K562 (cell line): ENCODE data around the gene DBH. TPM values are rescaled to one million over a fixed set of nuclear protein-coding genes. Genes with fewer than 3 reads are reported as not detected.
"Not testable (repeated sequence)": the region's sequence is repeated elsewhere in the genome, so short reads cannot be mapped to it uniquely, and the experiment has no call there.

ENCODE experiments used
- ATAC-seq: fragments of 200-7000 bp; cut with Tn5 transposase; 3 replicates; pipeline ENCODE4 v1.9.1; 2020; ENCODE audit warnings: moderate library complexity
- BruUV-seq: library from RNA; stranded (reverse); fragments of 400-500 nt; replicated peaks from 2 replicates; lab custom pipeline; 2021; lab: Mats Ljungman, UMichigan
- CTCF ChIA-PET: fragments of 300-600 bp; formaldehyde crosslinking; extraction: SDS; loops from one replicate; lab custom pipeline; 2021; ENCODE audit warnings: low intra/inter-chr PET ratio; lab: Yijun Ruan, JAX
- POLR2A ChIA-PET: fragments of 300-600, 350-650 bp; sonication (Branson Sonifier 250); formaldehyde crosslinking; extraction: SDS; loops from one replicate; lab custom pipeline; 2021; ENCODE audit warnings: antibody characterized with exemption, inconsistent platforms; lab: Yijun Ruan, JAX
- DNase-seq, 4 experiments: peaks; one replicate each; pipeline versions ENCODE4 v3.0.0 to v3.0.0-alpha.2; 2011 to 2018; ENCODE audit warnings: low spot score in 3 of 4, mixed read lengths in 3 of 4; ENCODE audit errors: extremely low read depth in 1 of 4
- FAIRE-seq: peaks from 2 replicates; lab custom pipeline; 2011; peaks lifted over from hg19 to GRCh38; lab: Jason Lieb, UNC
- H2AFZ ChIP-seq: 2 replicates; pipeline ENCODE4 v1.6.0; 2011; ENCODE audit warnings: low read depth, low read length, control low read depth, inconsistent platforms
- H3K27ac ChIP-seq: fragments of 200-600 bp; 3 replicates; pipeline ENCODE4 v1.8.0; 2011; ENCODE audit warnings: low read depth, mild to moderate bottlenecking, control low read depth, inconsistent platforms, low read length, moderate library complexity, mixed read lengths; ENCODE audit errors: extremely low read depth
- H3K27me3 ChIP-seq, 2 experiments: fragments of 300-600 bp in 1 of 2; 2 replicates in 1 of 2; 3 replicates in 1 of 2; pipeline versions ENCODE4 v1.6.0 to v1.8.0; 2011; ENCODE audit warnings: inconsistent platforms in 2 of 2, low read length in 2 of 2, mild to moderate bottlenecking in 1 of 2, mixed read lengths in 1 of 2, moderate library complexity in 1 of 2; ENCODE audit not compliant: control insufficient read depth in 2 of 2, insufficient read depth in 2 of 2
- H3K36me3 ChIP-seq: fragments of 300-600 bp; 3 replicates; pipeline ENCODE4 v1.8.0; 2011; ENCODE audit warnings: mild to moderate bottlenecking, low read length, inconsistent platforms; ENCODE audit not compliant: control insufficient read depth, insufficient read depth
- H3K4me1 ChIP-seq, 2 experiments: fragments of 200-600 bp in 1 of 2; replicated peaks in 1 of 2; 2 replicates in 1 of 2; 3 replicates in 1 of 2; pipeline versions ENCODE4 v1.5.1 to v1.8.0; 2011; ENCODE audit warnings: inconsistent platforms in 2 of 2, low read length in 2 of 2, mild to moderate bottlenecking in 1 of 2, mixed read lengths in 1 of 2, moderate library complexity in 1 of 2; ENCODE audit not compliant: control insufficient read depth in 2 of 2, insufficient read depth in 2 of 2
- H3K4me2 ChIP-seq: 2 replicates; pipeline ENCODE4 v1.6.1; 2011; ENCODE audit warnings: low read length, control low read depth, inconsistent platforms, mixed read lengths; ENCODE audit not compliant: insufficient read depth
- H3K4me3 ChIP-seq: fragments of 200-600 bp; sonication (generic), shearing (Covaris generic); 2 replicates; pipeline ENCODE4 v1.5.1; 2016; ENCODE audit warnings: control low read depth, inconsistent platforms
- H3K79me2 ChIP-seq: fragments of 200-600 bp; 3 replicates; pipeline ENCODE4 v1.8.0; 2011; ENCODE audit warnings: low read length, inconsistent platforms; ENCODE audit not compliant: control insufficient read depth, insufficient read depth
- H3K9ac ChIP-seq, 2 experiments: 2 replicates each; pipeline versions ENCODE4 v1.6.0 to v1.6.1; 2011; ENCODE audit warnings: low read depth in 2 of 2, low read length in 2 of 2, control low read depth in 1 of 2, inconsistent platforms in 1 of 2, mild to moderate bottlenecking in 1 of 2, mixed read lengths in 1 of 2; ENCODE audit not compliant: insufficient read depth in 1 of 2
- H3K9me1 ChIP-seq: one replicate; pipeline ENCODE4 v1.6.0; 2011; ENCODE audit warnings: inconsistent platforms, mild to moderate bottlenecking, low read length, moderate library complexity; ENCODE audit not compliant: control insufficient read depth, insufficient read depth
- H3K9me3 ChIP-seq: replicated peaks from 2 replicates; pipeline ENCODE4 v1.5.1; 2011; ENCODE audit warnings: low read depth, low read length, inconsistent platforms; ENCODE audit not compliant: control insufficient read depth, insufficient read depth
- H4K20me1 ChIP-seq: replicated peaks from 2 replicates; pipeline ENCODE4 v1.6.1; 2011; ENCODE audit warnings: low read length, inconsistent platforms, mixed read lengths; ENCODE audit not compliant: control insufficient read depth, insufficient read depth
- E4F1 ChIP-seq: fragments of 250-450 bp; sonication (Bioruptor Pico); IDR thresholded peaks from 2 replicates; pipeline ENCODE4 v1.5.0; 2021; ENCODE audit warnings: mild to moderate bottlenecking, borderline replicate concordance
- FOS ChIP-seq: IDR thresholded peaks from 3 replicates; pipeline ENCODE4 v1.6.1; 2011; ENCODE audit not compliant: insufficient read length; ENCODE audit errors: extremely low read depth
- WGBS: fragments of 100-300 bp; shearing (Covaris generic); methylation state at CpG from one replicate; pipeline ENCODE4 v1.1.6; 2016; ENCODE audit warnings: low coverage, mixed read lengths; ENCODE audit not compliant: insufficient coverage; ENCODE audit errors: missing lambda C conversion rate; 5-methylcytosine and 5-hydroxymethylcytosine counted together
- in situ Hi-C: fragments of 300-500 bp; cut with MboI; formaldehyde crosslinking; loops from 4 replicates; pipeline ENCODE4 v1.15.0; 2018; ENCODE audit warnings: inconsistent platforms, mixed read lengths
- intact Hi-C: fragments of 100-400 bp; cut with micrococcal nuclease; formaldehyde crosslinking; loops from 2 replicates; pipeline ENCODE4 v1.14.2; 2022
- polyA plus RNA-seq, 8 experiments: library from polyadenylated mRNA; depleted of rRNA in 4 of 8; stranded (reverse) in 5 of 8; unstranded in 3 of 8; fragments of >200 nt; fragmentation: Nextera tagmentation in 2 of 8; fragmentation: Illumina TruSeq in 1 of 8; extraction: Ambion mirVana in 2 of 8; extraction: Trizol in 1 of 8; gene quantifications; 2 replicates each; pipeline versions ENCODE4 v1.2.1 to v1.2.3, GENCODE V29; 2011 to 2014; ENCODE audit warnings: inconsistent platforms in 1 of 8, missing spikeins in 1 of 8
- total RNA-seq, 7 experiments: library from RNA; depleted of rRNA in 6 of 7; stranded (reverse); fragments of >200 nt in 6 of 7; fragmentation: Illumina TruSeq in 2 of 7; extraction: Trizol in 2 of 7; gene quantifications; 2 replicates each; pipeline versions ENCODE4 v1.2.1 to v1.2.3, GENCODE V29; 2011 to 2021; ENCODE audit warnings: low replicate concordance in 1 of 7

Gene DBH
- total and polyA plus RNA-seq, 9 of the 15 experiments (the other 6 are each of a cell fraction or from before 2014, with no cell fraction given): not detected

- TF ChIP-seq E4F1 (CRISPR knock-in tag): no peak
- no peak for TF ChIP-seq FOS
These were observed 37.9 kb downstream of the DBH start (continued) for GRCh38 chr9:133674091-133674490.

GRCh38 chr9:133675796-133676195 lies 39.6 kb downstream of the DBH start:
- CTCF ChIA-PET, H3K4me3 ChIP-seq, H3K9me3 ChIP-seq, FAIRE-seq, DNase-seq, H3K4me1 ChIP-seq, H3K79me2 ChIP-seq, in situ Hi-C loops, H4K20me1 ChIP-seq, ATAC-seq, H3K9ac ChIP-seq, H2AFZ ChIP-seq, H3K9me1 ChIP-seq, H3K27ac ChIP-seq, BruUV-seq, H3K4me2 ChIP-seq, H3K36me3 ChIP-seq, intact Hi-C loops: not testable (repeated sequence)
- WGBS: 0% methylated on average over 1 of the region's 3 CpGs
- H3K27me3 ChIP-seq: peaks cover 41 to 81% of the 10 kb centered on the region in 2 experiments
- POLR2A ChIA-PET: interaction anchor here (1.1 kb wide), 1 partner anchor 13 kb away, joined by 4 read pairs; no protein-coding TSS in a partner anchor
